ENCODE measurements around the gene GPC6. TPM values are rescaled to one million over a fixed set of nuclear protein-coding genes. Genes with fewer than 3 reads are reported as not detected.

Gene GPC6
- total and polyA plus RNA-seq, 12 donors: 0.15 to 5.4 (median 2.5) TPM

GRCh38 chr13:93344048-93344705, 117.6 kb downstream of the GPC6 start:
- H3K27ac ChIP-seq: no peak overlapping the region
- DNase-seq: no peak
- peaks cover 0 to 25% (median 0%) of the 10 kb centered on the region in 11 donors for H3K9me3 ChIP-seq
- no peaks in the 10 kb centered on the region for H3K27me3 ChIP-seq
- H3K36me3 ChIP-seq: no peaks in the 10 kb centered on the region
- no peak overlapping the region for H3K4me3 ChIP-seq
- intact Hi-C loops (cut with DNase I): no loop called here
- WGBS, 2 donors: 70 to 78% methylated on average over 3 of the region's 3 CpGs
- ATAC-seq: no peak
- TF ChIP-seq CTCF (IDR thresholded peaks at IDR 0.05): no peak
- H3K4me1 ChIP-seq: no peaks in the 10 kb centered on the region

DNA sequence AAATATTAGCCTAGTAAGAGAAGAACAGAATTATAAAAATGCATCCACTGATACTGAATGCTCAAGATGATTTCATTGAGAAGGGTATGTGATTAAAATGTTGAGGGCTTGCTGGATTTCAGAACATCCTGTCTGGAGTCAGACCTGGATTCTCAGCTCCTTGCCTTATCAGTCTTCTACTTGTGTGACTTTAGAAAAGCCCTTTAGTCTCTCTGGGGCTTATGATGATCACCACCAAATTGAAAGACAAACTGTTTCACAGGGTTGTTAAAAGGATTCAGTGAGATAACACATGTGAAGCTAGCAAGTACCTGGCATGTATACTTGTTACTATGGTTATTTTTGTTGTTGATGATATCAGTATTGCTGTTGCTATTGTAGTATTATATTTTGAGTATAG, 118.4 kb downstream of the GPC6 start:
- H3K9me3 ChIP-seq: peaks cover 0 to 25% (median 0%) of the 10 kb centered on the region in 11 donors
- ATAC-seq: no peak
- H3K27ac ChIP-seq: no peak overlapping the region
- no peaks in the 10 kb centered on the region for H3K4me1 ChIP-seq
- no peak for DNase-seq
- no peaks in the 10 kb centered on the region for H3K27me3 ChIP-seq
- no peaks in the 10 kb centered on the region for H3K36me3 ChIP-seq
- intact Hi-C loops (cut with DNase I): no loop called here
- no peak for TF ChIP-seq CTCF (IDR thresholded peaks at IDR 0.05)
- no peak overlapping the region for H3K4me3 ChIP-seq

DNA sequence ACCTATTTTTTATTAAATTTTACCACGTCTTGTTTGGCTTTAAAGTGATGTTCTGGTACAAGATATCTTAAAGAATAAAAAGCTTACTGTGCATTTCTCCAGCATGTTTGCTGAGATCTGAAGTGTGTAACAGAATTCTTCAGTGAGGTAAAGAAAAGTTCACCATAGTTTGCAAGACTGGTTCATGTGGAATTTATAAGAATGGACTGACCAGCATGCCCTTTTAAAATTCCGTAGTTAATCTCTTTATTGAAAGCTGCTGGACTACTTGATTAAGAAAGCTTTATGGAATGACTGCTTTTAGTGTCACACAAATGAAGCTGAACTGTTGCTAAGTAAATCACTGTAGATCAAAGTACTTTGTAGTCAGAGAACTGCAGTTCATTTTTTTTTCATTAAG, 119.2 kb downstream of the GPC6 start:
- no peaks in the 10 kb centered on the region for H3K27me3 ChIP-seq
- no peak for TF ChIP-seq CTCF (IDR thresholded peaks at IDR 0.05)
- WGBS, 2 donors: 60 to 79% methylated on average over 2 of the region's 2 CpGs
- H3K9me3 ChIP-seq: peaks cover 0 to 18% (median 0%) of the 10 kb centered on the region in 11 donors
- H3K36me3 ChIP-seq: no peaks in the 10 kb centered on the region
- intact Hi-C loops (cut with DNase I): no loop called here
- no peak overlapping the region for H3K4me3 ChIP-seq
- H3K4me1 ChIP-seq: no peaks in the 10 kb centered on the region
- ATAC-seq: no peak
- no peak overlapping the region for H3K27ac ChIP-seq
- DNase-seq: no peak

GRCh38 chr13:93352616-93353015, 126.0 kb downstream of the GPC6 start:
- intact Hi-C loops (cut with DNase I): no loop called here
- no peaks in the 10 kb centered on the region for H3K27me3 ChIP-seq
- 83 to 91% methylated on average over 4 of the region's 4 CpGs for WGBS, 2 donors
- peaks cover 0 to 6% (median 0%) of the 10 kb centered on the region in 11 donors for H3K9me3 ChIP-seq
- no peak for DNase-seq
- no peak for TF ChIP-seq CTCF (IDR thresholded peaks at IDR 0.05)
- no peaks in the 10 kb centered on the region for H3K36me3 ChIP-seq
- ATAC-seq: no peak
- H3K27ac ChIP-seq: no peak overlapping the region
- no peak overlapping the region for H3K4me3 ChIP-seq
- no peaks in the 10 kb centered on the region for H3K4me1 ChIP-seq

All from heart right ventricle (tissue), 16 donors.